ENCODE data around the gene SCP2. TPM values are rescaled to one million over a fixed set of nuclear protein-coding genes. Genes with fewer than 3 reads are reported as not detected.

Gene SCP2
- total RNA-seq, 3 donors from 2014 or later, result 97.3 to 144 (median 139) TPM

DNA sequence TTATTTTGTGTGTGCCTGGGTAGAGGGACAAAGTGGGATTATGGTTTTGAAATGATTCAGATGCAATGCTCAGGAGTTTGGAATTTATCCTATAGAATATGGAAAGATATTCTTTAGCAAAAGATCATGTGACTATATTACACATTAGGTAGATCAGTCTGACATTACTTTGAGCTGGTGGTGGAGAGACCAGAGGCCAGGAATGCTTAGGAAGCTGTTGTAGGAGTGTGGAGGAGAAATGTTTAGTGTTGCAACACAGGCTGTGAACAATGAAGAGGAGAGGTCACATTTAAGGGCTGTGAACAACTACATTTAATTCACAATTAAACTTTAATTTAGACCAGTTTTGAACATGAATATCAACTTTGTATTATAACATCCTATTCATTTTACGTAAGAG, 89.6 kb downstream of the SCP2 start:
- intact Hi-C loops (cut with DNase I; ENCODE audit: low total_unique reads), result no loop called here
- no peak for DNase-seq (ENCODE audit: low spot score in 2 of 2)
- TF ChIP-seq, protein P1, sequence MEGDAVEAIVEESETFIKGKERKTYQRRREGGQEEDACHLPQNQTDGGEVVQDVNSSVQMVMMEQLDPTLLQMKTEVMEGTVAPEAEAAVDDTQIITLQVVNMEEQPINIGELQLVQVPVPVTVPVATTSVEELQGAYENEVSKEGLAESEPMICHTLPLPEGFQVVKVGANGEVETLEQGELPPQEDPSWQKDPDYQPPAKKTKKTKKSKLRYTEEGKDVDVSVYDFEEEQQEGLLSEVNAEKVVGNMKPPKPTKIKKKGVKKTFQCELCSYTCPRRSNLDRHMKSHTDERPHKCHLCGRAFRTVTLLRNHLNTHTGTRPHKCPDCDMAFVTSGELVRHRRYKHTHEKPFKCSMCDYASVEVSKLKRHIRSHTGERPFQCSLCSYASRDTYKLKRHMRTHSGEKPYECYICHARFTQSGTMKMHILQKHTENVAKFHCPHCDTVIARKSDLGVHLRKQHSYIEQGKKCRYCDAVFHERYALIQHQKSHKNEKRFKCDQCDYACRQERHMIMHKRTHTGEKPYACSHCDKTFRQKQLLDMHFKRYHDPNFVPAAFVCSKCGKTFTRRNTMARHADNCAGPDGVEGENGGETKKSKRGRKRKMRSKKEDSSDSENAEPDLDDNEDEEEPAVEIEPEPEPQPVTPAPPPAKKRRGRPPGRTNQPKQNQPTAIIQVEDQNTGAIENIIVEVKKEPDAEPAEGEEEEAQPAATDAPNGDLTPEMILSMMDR (IDR thresholded peaks at IDR 0.05), result no peak
- TF ChIP-seq POLR2AphosphoS5 (IDR thresholded peaks at IDR 0.05), result no peak
- no peak for TF ChIP-seq POLR2A (IDR thresholded peaks at IDR 0.05)
- no peaks in the 10 kb centered on the region for H3K4me1 ChIP-seq
- no peaks in the 10 kb centered on the region for H3K27me3 ChIP-seq
- no peak overlapping the region for H3K27ac ChIP-seq
- no peaks in the 10 kb centered on the region for H3K9me3 ChIP-seq
- H3K36me3 ChIP-seq, result no peaks in the 10 kb centered on the region
- H3K4me3 ChIP-seq, result no peak overlapping the region

DNA sequence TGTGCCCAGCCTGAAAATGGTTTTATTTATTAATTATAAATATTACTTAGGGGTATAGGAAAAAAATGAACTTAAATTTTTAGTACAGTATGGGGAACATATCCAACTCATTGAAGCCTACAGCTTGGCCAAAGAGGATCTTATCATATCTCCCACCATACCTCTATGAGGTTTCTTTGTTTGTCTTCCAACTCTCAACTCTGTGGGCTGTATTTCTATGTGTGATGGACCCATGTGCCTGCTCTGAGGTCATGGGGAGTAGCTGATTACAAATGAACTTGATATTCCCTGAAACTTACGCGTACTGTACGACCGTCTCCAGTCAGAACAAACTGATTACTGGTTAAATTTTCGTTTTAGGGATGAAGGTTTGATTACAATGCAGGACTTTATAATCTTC, 93.5 kb downstream of the SCP2 start:
- TF ChIP-seq, protein P1 (IDR thresholded peaks at IDR 0.05), result no peak
- TF ChIP-seq POLR2A (IDR thresholded peaks at IDR 0.05) (no peak), POLR2AphosphoS5 (IDR thresholded peaks at IDR 0.05) (no peak)
- H3K4me1 ChIP-seq, result no peaks in the 10 kb centered on the region
- H3K27ac ChIP-seq, result no peak overlapping the region
- intact Hi-C loops (cut with DNase I; ENCODE audit: low total_unique reads), result no loop called here
- no peaks in the 10 kb centered on the region for H3K27me3 ChIP-seq
- H3K9me3 ChIP-seq, result no peaks in the 10 kb centered on the region
- DNase-seq (ENCODE audit: low spot score in 2 of 2), result no peak
- H3K36me3 ChIP-seq, result no peaks in the 10 kb centered on the region
- H3K4me3 ChIP-seq, result no peak overlapping the region

DNA sequence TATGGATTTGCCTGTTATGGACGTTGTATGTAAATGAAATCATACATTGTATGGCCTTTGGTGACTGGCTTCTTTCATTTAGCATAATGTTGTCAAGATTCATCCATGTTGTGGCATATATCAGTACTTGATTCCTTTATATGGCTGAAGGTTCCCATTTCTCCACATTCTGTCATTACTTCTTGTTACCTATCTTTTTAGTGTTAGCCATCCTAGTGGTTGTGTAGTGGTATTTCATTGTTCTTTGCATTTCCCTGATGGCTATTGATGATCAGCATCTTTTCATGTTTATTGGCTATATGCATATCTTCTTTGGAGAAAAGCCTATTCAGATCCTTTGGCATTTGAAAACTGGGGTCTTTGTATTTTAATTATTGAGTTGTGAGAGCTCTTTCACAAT, 95.1 kb downstream of the SCP2 start:
- intact Hi-C loops (cut with DNase I; ENCODE audit: low total_unique reads), result no loop called here
- Histone ChIP-seq H3K27ac (no peak overlapping the region), H3K4me3 (no peak overlapping the region), H3K4me1 (no peaks in the 10 kb centered on the region), H3K27me3 (no peaks in the 10 kb centered on the region), H3K36me3 (no peaks in the 10 kb centered on the region), H3K9me3 (no peaks in the 10 kb centered on the region)
- no peak for DNase-seq (ENCODE audit: low spot score in 2 of 2)
- TF ChIP-seq, protein P1 (IDR thresholded peaks at IDR 0.05), result no peak
- no peak for TF ChIP-seq POLR2AphosphoS5 (IDR thresholded peaks at IDR 0.05)
- TF ChIP-seq POLR2A (IDR thresholded peaks at IDR 0.05), result no peak

DNA sequence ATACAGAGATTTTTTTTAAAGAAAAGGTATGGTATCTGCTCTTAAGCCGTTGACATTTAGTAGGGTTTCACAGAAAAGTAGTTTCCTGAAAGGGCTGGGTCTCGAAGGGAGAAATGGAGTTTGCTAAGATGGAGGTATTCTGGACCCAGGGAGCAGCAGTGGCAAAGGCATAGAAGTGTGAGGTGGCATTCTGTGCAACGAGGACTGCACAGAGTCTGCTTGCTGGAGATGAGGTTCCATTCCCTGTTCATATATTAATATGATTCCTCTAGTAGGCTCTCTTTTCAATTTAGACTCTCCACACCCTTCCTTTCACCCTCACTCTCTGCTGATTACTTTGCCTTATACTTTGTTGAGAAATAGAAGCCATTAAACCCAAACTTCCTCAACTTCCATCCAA, 96.5 kb downstream of the SCP2 start:
- Histone ChIP-seq H3K9me3 (no peaks in the 10 kb centered on the region), H3K27me3 (no peaks in the 10 kb centered on the region), H3K27ac (no peak overlapping the region), H3K36me3 (no peaks in the 10 kb centered on the region), H3K4me3 (no peak overlapping the region), H3K4me1 (no peaks in the 10 kb centered on the region)
- intact Hi-C loops (cut with DNase I; ENCODE audit: low total_unique reads), result no loop called here
- DNase-seq (ENCODE audit: low spot score in 2 of 2), result no peak
- TF ChIP-seq, protein P1 (IDR thresholded peaks at IDR 0.05), result no peak
- TF ChIP-seq POLR2AphosphoS5 (IDR thresholded peaks at IDR 0.05) (no peak), POLR2A (IDR thresholded peaks at IDR 0.05) (no peak)

DNA sequence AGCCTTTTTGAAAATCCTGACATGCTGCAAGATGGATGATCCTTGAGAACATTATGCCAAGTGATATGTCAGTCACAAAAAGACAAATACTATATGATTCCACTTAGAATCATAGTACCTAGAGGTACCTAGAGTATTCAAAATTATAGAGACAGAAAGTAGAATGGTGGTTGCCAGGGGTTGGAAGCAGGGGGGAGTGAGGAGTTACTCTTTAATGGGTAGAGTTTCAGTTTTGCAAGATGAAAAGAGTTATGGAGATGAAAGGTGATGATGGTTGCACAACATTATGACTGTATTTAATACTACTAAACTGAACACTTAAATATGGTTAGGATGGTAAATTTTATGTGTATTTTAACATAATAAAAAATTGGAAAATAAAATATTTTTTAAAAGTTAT, 97.0 kb downstream of the SCP2 start:
- no peaks in the 10 kb centered on the region for H3K4me1 ChIP-seq
- H3K9me3 ChIP-seq, result no peaks in the 10 kb centered on the region
- no peak overlapping the region for H3K27ac ChIP-seq
- intact Hi-C loops (cut with DNase I; ENCODE audit: low total_unique reads), result no loop called here
- no peak overlapping the region for H3K4me3 ChIP-seq
- no peaks in the 10 kb centered on the region for H3K27me3 ChIP-seq
- TF ChIP-seq, protein P1 (IDR thresholded peaks at IDR 0.05), result no peak
- TF ChIP-seq POLR2A (IDR thresholded peaks at IDR 0.05), result no peak
- no peak for TF ChIP-seq POLR2AphosphoS5 (IDR thresholded peaks at IDR 0.05)
- DNase-seq (ENCODE audit: low spot score in 2 of 2), result no peak
- no peaks in the 10 kb centered on the region for H3K36me3 ChIP-seq
